Right renal pelvis (tissue), 4 donors: ENCODE measurements around the gene DOK6. TPM values are rescaled to one million over a fixed set of nuclear protein-coding genes. Genes with fewer than 3 reads are reported as not detected.

Experiments
- DNase-seq, 4 donors: peaks; one replicate each; pipeline ENCODE4 v3.0.0-alpha.2; 2013; ENCODE audit warnings: low read depth in 4 of 4, low spot score in 3 of 4, missing footprints in 1 of 4
- polyA plus RNA-seq, 4 donors: library from polyadenylated mRNA; unstranded; fragments of 120-200 nt; gene quantifications; one replicate each; pipeline ENCODE4 v1.2.1, GENCODE V29; 2013; ENCODE audit not compliant: insufficient read length in 4 of 4

Gene DOK6
- polyA plus RNA-seq, 4 donors: 15.3 to 18.9 (median 18.0) TPM

DNA sequence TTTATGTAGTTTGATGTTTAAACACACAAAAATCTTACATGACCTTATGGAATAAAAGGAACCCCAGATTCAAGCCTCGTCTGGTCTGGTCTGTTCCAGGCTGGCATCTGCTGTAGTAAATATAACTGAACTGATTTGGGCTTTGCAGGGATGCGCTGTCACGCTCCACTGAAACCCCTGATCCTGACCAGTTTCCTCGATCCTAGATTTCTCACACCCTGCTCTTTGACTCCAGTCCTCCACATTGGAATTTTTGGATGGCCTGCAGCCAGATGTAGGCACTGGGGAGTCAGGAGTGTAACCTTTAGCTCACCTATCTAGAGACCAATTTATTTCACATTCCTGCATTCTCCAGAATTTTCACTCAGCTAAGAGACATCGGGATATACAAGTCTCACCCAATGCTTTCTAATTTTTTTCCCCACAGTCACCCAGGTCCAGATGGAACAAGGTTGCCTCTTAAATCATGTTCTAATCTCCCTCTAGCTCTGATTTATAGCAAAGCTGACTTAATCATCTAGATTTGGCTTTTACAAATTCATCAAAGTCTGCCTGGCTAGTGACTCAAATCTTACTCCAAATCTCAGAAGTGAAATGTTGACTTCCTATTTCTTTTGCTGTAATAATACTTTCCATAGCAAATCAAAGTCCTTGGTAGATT lies 327.4 kb downstream of the DOK6 start:
- no peak for DNase-seq

DNA sequence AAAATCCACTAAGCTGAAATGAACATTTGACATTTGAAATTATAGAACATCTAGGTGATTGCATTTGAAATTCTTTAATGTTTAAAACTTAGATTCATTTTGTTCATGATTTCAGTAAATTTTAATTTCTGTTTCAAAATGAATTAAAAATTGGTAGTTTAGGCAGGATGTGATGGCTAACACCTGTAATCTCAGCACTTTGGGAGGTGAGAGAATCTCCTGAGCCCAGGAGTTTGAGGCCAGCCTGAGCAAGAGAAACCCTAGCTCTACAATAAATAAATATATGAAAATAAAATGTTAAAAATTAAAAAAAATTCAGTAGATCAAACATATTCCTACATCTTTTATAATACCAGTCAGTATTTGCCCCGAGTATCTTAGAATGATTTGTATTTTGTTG lies 330.0 kb downstream of the DOK6 start:
- no peak for DNase-seq

DNA sequence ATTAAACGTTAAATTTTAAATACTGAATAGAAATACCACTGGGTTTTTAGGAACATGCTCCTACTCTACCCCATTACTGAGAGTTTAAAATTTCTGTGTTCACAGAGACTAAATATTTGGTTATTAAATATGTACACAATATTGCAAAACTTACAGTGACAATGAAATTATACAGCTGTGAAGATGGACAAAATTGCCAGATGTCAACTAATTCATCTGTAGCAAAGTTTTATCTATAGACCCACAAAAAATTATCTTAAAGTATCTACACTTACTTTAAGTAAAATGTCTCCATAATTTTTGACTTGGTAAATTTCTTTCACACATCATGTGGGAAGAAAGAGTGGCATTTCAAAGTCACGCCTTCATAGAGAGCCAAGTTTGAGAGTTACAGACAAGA lies 333.8 kb downstream of the DOK6 start:
- DNase-seq: no peak

DNA sequence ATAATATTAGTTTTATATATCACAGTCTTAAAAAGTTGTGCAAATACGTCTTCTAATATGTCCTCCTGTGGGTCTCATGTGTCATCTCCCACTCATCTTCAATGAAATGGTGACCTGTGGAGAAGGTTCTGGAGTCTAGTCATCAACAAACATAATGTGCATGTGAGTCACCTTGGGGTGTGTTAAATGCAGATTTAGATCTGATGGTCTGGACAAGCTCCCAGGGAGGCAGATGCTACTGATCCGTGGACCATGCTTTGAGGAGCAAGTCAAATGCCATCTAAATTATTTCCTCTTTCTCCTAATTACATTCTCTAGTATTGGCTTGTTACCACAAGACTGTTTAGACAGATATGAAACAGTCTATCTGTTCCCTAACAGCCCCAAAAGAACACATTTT lies 336.0 kb downstream of the DOK6 start:
- no peak for DNase-seq

DNA sequence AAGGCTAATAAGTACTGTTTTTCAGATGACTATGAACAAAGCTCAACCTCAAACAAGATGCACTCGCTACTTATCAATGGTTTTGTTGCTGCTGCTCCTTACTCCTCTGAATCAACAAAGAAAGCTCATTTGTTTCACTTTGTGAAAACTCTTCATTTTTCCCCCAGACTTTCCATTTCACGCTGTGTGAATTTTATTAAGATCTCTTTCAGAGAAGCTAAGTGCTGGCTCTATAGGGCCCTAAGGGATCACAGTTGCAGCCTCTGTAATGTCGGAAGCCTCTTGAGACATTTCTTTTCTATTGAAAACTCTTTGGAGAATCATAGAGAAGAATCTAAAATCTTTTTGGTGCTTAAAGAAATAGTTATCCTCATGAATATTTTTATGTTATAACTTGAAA lies 337.2 kb downstream of the DOK6 start:
- no peak for DNase-seq

DNA sequence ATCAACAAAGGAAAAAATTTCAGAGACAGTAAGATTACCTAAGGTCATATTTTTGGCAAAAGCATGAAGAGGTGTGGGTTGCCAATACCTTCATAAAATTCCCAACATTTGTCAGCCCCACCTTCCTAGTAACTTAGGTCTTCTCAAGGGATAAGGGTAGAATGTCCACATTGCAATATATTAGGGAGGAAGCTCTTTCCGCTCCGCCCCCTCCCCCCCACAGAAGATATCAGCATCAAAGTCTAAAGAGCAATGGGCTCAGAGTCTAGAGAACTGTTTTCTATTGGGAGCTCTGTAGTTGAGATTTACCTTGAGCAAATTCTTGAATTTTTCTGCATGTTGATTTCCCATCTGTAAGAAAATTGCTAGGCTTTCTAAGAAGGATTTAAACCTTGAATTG lies 346.7 kb downstream of the DOK6 start:
- DNase-seq: no peak

DNA sequence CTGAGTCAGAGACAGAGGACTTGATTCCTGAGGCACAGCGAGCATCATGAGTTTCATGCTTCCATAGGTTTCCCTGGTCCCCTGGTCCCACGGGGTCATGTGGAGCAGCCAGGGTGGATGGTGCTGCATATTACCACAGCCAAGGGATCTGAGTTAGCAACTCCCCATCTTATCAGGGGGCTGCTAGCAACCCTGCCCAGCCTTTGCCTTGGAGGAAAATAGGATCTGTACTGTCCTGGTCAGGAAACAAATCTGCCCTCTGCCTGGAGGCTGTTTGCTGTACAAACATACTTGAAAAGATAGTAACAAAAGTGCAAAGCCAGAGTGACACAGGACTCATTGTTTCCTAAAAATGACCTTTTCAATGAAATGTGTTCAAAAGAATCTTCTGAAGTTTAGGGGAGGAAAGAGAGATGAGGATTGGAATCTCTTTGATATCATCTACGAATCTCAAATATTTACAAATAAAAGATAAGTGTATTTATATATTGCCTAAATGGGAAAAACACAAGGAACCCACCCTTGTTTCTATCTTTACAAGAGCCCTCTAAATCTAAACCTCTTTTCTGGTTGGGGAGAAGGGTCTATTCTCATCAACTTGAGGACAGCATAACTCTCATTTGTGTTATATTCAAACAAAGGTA lies 352.2 kb downstream of the DOK6 start:
- DNase-seq: no peak

DNA sequence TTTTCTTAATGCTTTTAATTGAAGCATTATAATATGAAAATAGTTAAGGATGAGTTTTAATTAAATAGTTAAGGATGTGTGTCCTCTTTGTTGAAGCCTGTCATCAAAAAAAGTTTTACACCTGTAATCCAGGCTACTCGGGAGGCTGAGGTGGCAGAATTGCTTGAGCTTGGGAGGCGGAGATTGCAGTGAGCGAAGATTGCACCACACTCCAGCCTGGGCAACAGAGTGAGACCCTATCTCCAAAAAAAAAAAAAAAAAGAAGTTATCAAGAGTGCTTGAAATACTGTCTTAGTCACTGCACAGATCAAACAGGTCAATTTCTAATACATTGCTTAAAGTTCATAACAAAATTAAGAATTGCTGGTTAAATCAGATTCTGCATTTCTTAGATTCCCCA lies 353.4 kb downstream of the DOK6 start:
- no peak for DNase-seq

DNA sequence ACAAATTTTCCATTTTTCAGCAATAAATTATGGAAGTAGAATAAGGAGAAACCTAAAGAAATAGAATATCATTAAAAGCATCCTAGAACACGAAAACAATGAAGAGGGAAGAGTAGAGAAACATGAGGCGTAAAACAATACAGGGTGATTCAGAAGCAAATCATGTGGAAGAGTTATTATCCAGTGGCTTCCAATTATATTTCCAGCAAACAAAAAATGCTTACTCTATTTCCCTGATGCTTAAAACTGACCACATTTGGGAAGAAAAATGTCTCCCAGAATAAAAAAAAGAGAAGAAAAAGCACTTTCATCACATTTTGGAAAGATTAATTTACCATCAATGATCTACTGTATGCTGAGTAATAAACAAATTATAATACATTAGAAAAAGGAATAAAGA lies 354.4 kb downstream of the DOK6 start:
- no peak for DNase-seq

DNA sequence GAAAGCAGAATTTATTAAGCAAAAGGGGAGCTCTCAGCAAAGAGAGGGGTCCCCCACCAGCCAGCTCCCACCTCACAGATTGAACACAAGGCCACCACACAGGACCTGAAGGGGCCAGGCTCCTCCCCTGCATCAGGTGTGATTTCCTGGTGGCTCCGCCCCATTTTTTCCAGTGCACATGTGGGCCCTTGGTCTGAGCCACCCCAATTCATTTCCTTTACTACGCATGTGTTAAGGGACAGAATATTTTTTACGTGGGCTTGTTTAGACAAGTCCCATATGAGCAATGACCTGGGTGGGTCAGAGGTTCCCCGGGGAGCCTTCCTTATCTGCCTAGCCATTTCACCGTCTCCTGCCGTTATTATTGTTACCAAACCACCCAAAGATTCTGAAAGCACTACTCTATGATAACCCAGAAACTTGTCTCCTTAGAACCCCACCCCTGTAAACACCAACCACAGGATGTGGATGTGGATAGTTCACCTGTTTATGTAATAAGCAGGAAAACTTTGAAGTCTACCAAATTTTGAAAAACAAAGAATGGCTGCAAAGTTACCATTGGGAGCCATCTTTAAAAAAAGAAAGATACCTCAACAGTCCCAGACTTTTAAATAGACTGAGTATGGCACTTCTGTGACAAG lies 355.3 kb downstream of the DOK6 start:
- no peak for DNase-seq

DNA sequence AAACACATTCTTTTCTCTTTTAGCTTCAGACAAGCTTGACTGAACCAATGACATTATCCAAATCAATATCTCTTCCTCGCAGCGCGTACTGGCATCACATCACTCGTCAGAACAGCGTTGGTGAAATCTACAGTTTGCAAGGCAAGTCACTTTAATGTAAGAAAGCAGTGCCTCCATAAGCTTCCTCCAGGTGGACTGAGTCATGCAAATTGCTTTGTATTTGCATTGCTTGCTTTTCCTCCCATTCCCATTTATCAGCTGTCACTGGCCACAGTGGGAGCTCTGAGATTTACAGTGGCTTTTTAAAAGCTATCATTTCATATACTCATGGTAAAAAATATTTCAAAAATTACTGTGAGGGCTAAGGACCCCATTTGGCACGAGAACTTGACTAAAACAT lies 357.0 kb downstream of the DOK6 start:
- DNase-seq: no peak

DNA sequence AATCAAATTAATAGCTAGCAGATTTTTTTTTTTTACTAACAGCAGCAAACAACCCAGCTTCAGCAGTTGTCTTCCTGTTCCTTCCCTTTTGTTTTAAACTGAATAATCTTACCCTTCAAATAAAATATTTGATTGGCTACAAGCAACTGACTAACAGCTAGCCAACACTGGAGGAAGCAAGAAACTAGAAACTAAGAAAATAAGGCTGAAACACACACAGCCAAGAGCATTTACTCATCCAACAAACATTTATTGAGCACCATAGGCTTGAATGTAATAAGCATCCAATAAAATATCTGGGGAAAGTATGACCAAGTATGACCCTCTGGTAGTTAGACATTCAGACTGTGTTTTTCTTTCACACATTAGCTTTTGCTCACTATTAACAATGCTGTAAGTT lies 357.8 kb downstream of the DOK6 start:
- no peak for DNase-seq

DNA sequence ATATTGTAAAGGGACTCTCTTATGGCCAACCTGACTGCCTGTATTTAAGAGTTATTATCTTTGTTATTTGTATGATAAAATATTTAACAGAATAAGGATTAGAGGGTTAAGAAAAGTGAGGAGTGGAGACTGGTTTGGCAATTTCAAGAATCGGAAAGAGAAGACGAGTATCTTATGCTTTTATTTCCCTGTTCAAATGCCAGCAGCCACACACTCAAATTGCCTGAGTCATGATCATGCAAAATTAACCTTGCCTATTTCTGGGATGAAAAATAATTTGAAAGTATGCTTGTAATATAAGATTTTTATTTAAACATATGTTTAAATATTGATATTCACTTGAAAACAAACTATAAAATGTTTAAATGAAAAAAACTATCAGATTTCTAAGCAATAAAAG lies 358.4 kb downstream of the DOK6 start:
- no peak for DNase-seq

DNA sequence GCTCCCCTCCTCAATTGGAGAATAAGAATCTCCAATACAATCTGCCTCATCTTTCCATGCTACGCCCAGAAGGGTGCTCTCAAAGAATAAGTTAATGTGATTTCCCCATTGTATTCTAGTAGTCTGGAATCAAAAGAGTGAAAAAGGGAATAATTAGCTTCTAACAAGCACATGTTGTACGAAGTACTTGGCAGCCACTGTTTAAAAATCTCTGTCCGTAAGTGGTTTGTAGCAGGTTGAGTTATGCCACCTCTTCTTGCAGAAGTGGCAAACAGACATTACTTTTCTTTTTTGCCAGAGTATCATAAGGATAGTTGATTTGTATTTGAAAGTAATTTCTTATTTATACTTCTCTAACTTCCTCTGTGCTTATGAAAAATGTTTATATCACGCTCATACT lies 362.3 kb downstream of the DOK6 start:
- DNase-seq: no peak

DNA sequence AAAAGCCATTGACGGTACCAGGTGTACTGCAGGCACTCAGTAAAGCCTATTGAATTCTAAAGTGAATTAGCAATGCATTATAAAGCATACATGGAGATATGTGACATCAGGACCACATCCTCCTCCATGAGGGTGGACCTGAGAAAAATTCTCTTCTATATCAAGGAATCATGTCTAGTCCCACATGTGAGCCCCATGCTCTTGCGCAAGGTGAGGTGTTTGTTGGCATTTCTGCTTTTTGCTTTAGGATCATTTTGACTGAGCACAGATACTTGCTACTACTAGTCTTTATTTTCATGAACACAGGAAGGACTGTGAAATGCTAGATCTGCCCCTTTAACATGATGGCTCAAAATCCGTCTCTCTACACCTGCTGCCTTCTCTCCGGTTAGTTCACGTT lies 363.1 kb downstream of the DOK6 start:
- no peak for DNase-seq

DNA sequence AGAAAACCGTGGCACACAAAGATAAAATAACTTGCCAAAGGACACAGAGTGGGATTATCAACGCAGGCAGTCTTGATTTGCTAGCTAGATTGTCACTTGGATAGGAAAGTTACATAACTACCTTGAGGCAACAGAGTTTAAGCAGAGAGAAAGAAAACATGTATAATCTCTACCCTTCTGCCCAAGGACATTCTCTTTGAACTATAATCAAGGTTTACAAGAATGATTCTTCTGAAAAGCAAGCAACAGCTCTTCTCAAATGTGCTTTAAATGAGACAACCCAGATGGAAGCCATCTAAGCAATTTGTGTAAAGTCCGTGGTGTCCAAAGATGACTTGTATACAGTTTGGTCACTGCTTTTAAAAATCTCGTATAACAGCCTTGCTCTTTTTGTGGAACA lies 369.6 kb downstream of the DOK6 start:
- no peak for DNase-seq

DNA sequence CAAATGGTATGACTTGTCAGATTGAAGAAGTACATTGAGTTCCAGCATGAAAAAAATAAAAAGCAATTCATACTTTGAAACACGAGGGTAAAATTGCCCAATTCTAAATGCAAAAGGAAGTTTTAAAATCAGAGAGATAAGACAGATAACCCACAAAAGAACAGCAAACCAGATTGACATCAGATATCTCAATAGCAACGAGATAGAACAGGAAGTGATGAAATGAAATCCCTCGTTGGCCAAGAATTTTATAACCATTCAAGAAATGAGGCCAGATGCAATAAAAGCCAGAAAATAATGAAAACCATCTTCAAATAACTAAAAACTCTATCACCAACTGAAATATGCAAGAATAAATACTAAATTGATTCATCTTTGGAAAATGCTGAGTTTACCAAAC lies 374.1 kb downstream of the DOK6 start:
- DNase-seq: no peak

DNA sequence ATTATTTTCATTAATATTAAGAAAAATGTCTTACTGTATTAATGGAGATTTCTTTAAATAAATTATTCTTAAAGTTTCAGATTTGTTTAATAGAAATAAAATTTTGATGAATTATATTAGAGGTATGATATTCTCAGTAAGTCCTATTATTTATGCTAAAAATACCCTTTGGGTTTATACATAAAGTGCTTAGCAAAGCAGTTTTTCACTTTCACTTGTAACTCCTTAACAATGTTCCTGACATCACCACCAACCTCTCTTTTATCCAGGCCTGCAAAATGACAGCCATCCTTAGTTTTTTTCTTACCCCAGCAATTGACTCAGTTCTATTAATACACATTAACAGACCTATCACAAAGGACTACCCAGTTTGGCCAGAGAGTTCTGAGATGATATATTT lies 376.6 kb downstream of the DOK6 start:
- no peak for DNase-seq

DNA sequence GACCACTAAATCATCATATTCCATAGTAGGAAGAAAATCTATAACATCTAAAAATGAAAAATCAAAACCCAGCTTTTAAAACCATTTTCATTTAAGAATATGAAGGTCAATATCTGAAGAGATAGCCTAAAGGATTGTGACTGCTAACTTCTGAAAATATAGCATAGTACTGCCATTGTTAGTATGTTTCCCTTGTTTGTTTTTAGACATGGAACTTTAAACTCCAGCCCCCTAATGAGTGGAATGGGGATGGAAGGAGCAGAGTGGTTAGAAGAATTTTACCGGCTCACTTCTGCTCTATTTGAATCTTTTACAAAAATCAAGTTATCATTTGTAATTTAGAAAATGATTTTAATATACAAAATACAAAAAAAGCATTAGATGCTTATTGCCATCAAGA lies 378.0 kb downstream of the DOK6 start:
- DNase-seq: no peak

DNA sequence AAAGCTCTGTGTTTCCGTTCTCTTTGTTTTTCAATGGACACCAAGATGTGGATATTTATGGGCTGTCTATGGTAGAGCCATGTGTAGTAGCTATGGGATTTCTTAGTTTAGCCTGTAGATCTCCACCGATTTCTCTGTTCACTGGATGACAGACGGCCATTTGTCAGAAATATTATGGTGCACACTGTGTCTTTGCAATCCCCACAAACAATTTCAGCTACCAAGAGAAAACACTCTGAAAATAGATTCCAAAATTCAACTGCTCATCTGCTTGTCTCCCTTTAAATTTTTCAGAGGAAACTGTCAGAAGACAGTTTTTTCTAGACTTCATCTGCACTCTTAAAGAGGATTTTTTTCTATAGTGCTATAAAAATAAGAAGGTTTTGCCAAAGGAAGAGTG lies 380.2 kb downstream of the DOK6 start:
- no peak for DNase-seq

DNA sequence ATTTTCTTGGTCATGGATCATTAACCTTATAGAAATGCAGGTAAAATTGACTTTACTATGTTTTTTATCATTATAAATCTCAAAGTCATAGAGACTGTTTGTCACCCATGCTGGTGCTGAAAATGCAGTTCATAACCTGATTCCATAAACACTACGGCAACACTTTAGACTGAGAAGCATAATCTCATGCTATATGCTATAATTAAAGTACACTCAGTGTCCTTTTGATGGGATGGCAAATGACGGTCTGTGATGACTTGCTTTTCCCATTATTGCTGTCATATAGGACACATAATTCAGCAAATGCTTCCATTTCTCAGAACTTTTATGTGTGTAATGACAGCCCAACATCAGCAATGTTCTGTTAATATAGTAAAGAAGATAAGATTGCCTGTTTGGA lies 384.1 kb downstream of the DOK6 start:
- DNase-seq: no peak

DNA sequence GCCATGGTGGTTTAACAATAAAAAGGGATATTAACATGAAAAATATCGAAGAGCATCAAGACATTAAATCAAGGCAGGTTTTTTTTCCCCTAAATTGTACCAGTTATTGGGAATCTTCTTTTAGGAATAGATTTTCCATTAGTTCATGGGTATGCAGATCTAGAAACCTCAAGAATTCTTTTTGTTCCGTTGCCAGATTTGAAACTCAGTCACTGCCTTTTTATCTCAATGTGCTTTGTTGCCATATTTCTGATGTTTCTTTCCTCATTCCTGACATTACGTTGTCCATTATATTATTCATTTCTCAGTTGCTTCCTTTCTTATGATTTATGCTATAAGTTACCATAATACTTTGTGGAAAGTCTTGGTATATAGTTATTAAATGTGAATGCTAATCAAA lies 384.8 kb downstream of the DOK6 start:
- DNase-seq: no peak
